Erythroblast (primary cell): ENCODE measurements around the gene AMIGO2.

Experiments
- GATA1 ChIP-seq: IDR thresholded peaks from 2 replicates; pipeline ENCODE4 v1.6.1; 2011; ENCODE audit warnings: low read depth, mild to moderate bottlenecking, control low read depth, low read length, moderate library complexity
- POLR2A ChIP-seq: IDR thresholded peaks from 2 replicates; pipeline ENCODE4 v1.6.1; 2011; ENCODE audit warnings: mild to moderate bottlenecking, low read length

GRCh38 chr12:47082283-47082682 is 2.5 kb upstream of the AMIGO2 start:
- TF ChIP-seq POLR2A, result no peak
- no peak for TF ChIP-seq GATA1
